ENCODE data around the gene MEGF6. TPM values are rescaled to one million over a fixed set of nuclear protein-coding genes. Genes with fewer than 3 reads are reported as not detected.
A peak's percentile ranks its signal among the peaks of the same experiment; 100 is the strongest.

Gene MEGF6
- total and polyA plus RNA-seq, 2 donors (not counting 3 experiments of a cell fraction or from before 2014, with no cell fraction given): 22.5 to 63.7 TPM

GRCh38 chr1:3590951-3591865, 20.1 kb downstream of the MEGF6 start:
- Histone ChIP-seq H3K27ac (ENCODE audit: insufficient read depth, low read depth, low read length) (peak overlapping the region; percentile 36), H3K9ac (replicated peaks; ENCODE audit: extremely low read depth, insufficient read depth, low read length) (no peak overlapping the region), H3K27me3 (ENCODE audit: control insufficient read depth in 2 of 2, insufficient read depth in 2 of 2, low read length in 2 of 2) (no peaks in the 10 kb centered on the region), H3K9me1 (replicated peaks; ENCODE audit: control insufficient read depth, extremely low read depth, insufficient read depth, low read length) (no peaks in the 10 kb centered on the region), H3K9me3 (replicated peaks; ENCODE audit: control insufficient read depth, insufficient read depth, low read length) (no peaks in the 10 kb centered on the region), H3K4me3 (replicated peaks in 1 of 3; ENCODE audit: insufficient read depth in 1 of 3, low read depth in 1 of 3, low read length in 3 of 3) (no peak overlapping the region), H3K36me3 (ENCODE audit: control insufficient read depth in 2 of 2, extremely low read depth in 1 of 2, insufficient read depth in 2 of 2, low read length in 2 of 2) (no peaks in the 10 kb centered on the region), H4K20me1 (replicated peaks; ENCODE audit: control insufficient read depth, extremely low read depth, insufficient read depth, low read length) (no peaks in the 10 kb centered on the region), H3K4me2 (ENCODE audit: insufficient read depth, low read length) (peak overlapping the region; percentile 8), H3K79me2 (ENCODE audit: control insufficient read depth, insufficient read depth, low read length) (no peaks in the 10 kb centered on the region), H2AFZ (ENCODE audit: low read depth, low read length) (peak overlapping the region; percentile 54), H3K4me1 (ENCODE audit: control insufficient read depth, extremely low read depth, insufficient read depth, low read length) (peaks cover 20% of the 10 kb centered on the region)
- TF ChIP-seq, protein P1, sequence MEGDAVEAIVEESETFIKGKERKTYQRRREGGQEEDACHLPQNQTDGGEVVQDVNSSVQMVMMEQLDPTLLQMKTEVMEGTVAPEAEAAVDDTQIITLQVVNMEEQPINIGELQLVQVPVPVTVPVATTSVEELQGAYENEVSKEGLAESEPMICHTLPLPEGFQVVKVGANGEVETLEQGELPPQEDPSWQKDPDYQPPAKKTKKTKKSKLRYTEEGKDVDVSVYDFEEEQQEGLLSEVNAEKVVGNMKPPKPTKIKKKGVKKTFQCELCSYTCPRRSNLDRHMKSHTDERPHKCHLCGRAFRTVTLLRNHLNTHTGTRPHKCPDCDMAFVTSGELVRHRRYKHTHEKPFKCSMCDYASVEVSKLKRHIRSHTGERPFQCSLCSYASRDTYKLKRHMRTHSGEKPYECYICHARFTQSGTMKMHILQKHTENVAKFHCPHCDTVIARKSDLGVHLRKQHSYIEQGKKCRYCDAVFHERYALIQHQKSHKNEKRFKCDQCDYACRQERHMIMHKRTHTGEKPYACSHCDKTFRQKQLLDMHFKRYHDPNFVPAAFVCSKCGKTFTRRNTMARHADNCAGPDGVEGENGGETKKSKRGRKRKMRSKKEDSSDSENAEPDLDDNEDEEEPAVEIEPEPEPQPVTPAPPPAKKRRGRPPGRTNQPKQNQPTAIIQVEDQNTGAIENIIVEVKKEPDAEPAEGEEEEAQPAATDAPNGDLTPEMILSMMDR (IDR thresholded peaks at IDR 0.05; ENCODE audit: extremely low read depth in 1 of 2, insufficient read depth in 1 of 2, low read depth in 1 of 2, low read length in 2 of 2): peak in 1 of 2 donors; percentile 8
- no peak for TF ChIP-seq GATA2 (IDR thresholded peaks at IDR 0.05; ENCODE audit: insufficient read depth, insufficient read length, low read depth, low read length)
- DNase-seq (ENCODE audit: low read depth, low spot score) (no peak), FAIRE-seq (peak; percentile 76)
- ChIA-PET POLR2A (interaction anchor here (1.2 kb wide), 1 partner anchor 19 kb away, joined by 3 read pairs; the partner anchor contains the start of gene MEGF6), CTCF (interaction anchor here (0.8 to 6.2 kb wide), 9 partner anchors 9 to 138 kb away, joined by 3 to 139 read pairs (median 4); partner anchors contain the start of gene MEGF6)
- dilution Hi-C loops (cut with MboI; ENCODE audit: extremely low pct_ligation_motif_present, low sequenced_read_pairs) (no loop called here), intact Hi-C loops (cut with micrococcal nuclease) (loop anchor here (1.0 kb wide), 3 partner anchors 20 to 100 kb away; partner anchors contain the start of gene MEGF6)
- no TSS peak for BruUV-seq (replicated peaks)

All from endothelial cell of umbilical vein (primary cell).